Superior temporal gyrus (tissue), 1 donor: ENCODE results near the gene NEK9.
A peak's percentile ranks its signal among the peaks of the same experiment; 100 is the strongest.

Experiments used
- DNase-seq: peaks from one replicate; pipeline ENCODE4 v3.0.0-alpha.2; 2016; ENCODE audit errors: extremely low spot score

NEK9 gene

DNA sequence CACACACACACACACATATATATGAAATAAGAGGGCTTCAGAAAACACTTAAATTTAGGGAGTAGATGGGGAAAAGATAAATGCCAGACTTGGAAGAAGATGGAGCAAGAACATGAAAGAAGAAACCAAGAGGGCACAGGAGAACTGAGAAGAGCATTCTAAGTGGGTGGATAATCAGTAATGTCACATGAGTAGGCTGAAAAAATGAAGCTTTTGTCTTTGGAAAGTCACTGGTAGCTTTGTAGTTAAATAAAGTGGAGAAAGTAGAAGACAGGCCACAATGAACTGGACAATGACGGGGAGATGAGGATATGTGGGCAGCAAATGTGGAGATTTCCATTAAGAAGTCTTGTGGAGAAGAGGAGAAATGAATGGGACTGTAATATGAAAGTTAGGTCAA is 59.6 kb downstream of the NEK9 start:
- no peak for DNase-seq

DNA sequence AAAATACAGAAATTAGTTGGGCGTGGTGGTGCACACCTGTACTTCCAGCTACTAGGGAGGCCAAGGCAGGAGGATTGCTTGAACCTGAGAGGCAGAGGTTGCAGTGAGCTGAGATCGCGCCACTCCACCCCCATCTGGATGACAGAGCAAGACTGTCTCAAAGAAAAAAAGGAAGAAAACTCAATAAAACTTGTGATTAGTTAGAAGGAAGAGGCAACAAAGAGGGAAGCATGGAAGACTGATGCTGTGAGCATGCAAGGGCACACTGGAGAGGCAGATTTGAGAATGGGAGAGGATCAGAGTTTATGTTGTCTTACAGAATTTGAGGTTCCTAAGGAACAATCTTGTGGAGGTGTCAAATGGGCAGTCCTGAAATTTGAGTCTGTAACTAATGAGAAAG is 60.2 kb downstream of the NEK9 start:
- DNase-seq, result no peak

DNA sequence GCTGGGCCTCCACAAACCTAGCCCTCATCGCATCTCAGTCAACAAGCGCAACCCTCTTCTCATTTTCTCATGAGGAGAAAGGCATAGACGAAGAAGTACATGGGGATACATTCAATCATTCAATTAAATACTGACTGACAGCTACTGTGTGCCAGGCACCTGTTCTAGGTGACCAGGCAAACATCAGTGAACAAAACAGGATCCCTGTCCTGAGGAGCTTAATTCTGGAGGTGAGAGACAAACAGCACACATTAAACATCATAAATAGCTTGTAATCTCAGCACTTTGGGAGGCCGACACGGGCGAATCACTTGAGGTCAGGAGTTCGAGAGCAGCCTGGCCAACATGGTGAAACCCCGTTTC is 62.7 kb downstream of the NEK9 start:
- no peak for DNase-seq

DNA sequence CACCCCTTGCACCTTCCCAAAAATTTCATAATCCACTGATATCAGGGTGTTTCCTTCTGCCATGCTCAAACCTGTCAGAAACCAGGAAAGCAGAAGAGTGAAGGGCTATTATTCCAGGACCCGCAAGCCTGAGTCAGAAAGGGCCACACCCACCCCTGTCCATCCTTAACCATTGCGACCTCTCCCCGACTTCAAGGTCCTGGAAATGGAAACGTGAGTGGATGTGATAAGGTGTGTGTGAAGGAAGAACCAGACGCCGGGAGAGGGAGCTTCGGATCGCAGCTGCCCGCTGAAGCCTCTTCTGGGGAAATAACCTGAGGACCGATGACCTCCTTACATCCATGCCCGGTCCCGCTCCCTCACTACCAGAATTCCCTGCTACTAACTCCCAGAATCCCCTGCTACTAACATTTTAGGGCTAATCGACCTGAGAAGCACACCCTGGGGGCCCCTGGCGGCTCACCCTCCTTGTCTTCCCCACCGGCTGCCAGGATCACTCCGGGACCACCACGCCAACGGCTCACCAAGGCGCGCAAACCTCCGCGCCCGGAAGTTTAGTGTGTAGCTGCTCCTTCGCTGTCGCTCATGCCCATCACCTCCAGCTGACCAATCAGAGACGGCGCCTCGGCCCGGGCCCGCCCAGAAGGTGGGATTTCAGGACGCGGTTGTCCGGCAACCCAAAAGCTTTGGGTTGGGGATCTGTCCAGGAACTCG is 63.2 kb downstream of the NEK9 start, which contains the start of gene ACYP1:
TSS of gene ACYP1 (minus strand) at position 534 of the 714 bp plus-strand sequence. CDS start at position 63, 471 bp downstream.
- peak; percentile 92 for DNase-seq

DNA sequence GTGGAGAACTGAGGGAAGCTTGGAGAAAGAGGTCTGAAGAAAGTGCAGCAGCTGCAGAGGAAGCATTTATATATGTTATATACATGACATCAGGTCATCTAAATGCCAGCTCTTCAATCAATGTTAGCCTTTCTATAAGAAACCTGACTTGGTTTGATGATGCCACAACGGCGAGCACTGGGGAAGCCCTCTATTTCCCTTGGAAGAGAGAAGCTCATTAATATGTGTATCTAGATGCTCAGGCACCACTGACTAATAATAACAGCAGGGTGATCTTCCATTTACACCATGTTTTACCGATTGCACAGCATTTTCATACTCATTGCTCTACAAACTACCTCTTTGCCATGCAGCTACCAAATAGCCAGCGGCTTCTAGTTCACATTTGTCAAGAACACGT is 63.8 kb downstream of the NEK9 start:
- no peak for DNase-seq

DNA sequence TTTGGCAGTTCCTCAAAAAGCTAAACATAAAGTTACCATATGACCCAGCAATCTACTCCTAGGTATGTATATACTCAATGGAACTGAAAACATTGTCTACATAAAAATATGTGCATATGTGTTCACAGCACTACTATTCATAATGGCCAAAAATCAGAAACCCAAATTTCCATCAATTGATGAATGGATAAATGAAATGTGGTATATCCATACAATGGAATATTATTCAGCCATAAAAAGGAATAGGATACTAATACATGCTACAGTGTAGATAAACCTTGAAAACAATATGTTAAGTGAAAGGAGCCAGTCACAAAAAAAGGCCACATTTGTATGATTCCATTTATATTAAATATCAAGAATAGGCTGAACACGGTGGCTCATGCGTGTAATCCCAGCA is 66.4 kb downstream of the NEK9 start:
- no peak for DNase-seq

DNA sequence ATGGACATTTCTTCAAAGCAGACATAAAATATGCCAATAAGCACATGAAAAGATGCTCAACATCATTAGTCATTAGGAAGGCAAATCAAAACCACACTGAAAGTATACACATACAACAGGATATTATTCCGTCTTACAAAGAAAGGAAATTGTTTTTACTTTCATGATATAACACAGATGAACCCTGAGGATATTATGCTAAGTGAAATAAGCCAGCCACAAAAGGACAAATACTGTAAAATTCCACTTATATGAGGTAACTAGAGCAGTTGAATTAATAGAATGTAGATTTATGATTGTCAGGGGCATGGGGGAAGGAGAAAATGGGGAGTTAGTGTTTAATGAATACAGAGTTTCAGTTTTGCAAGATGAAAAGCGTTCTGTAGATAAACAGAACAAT is 67.2 kb downstream of the NEK9 start:
- DNase-seq, result no peak

DNA sequence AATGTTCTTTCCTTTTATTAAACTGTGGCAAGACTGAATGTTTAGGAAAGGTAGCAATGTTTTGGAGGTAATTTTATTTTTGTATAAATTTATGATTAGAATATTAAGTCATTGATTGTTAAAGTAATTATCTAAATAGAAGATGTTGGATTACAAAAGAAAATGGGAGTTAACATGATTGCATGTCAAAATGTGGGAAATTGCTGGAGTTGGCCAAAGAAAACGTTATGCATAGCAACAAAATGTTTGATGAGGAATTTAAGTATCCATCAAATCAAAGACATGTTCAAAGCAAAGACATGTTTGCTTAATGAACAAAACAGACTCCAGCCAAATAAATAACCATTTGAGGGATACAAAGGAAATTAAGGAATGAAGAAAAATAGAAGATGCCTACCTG is 72.4 kb downstream of the NEK9 start:
- DNase-seq, result no peak

DNA sequence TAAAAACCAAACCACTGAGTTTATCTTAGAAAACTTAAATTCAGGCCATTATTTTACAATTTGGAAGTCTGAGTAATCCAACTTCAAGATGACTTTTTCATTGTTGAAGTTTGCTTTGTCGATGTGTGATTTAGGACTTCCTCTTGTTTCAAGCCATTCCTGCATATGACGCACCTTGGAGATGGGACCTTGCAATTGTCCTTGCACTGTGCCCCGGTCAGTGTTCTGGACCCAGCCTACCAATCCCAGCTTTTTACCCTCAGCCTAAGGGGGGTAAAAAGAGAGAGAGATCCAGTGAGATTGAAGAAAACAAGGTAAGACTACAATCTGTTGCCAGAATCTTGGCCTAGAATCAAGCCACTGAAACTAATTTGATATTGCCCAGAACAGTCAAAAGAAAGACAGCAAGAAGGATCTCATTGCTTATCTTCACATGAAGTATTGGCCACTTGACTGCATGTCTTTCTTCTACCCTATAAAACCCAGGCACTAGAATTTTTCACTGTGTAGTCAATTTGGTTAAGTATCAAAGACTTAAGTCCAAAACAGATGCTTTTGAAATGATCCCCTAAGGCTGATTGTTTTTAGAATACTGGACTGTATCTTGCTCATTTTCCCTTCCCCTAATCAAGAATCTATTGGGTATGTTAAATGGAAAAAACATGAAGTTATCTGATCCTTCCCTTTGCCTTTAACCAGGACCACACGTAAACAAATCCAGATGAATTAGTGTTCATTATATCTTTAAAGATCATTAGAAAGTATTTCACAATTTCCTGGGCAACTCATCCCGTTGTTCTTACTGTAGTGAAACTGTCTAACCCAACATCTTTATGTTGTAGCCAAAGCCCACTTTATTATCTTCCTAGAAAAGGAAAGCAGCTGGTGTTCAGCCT is 73.2 kb downstream of the NEK9 start:
- no peak for DNase-seq

DNA sequence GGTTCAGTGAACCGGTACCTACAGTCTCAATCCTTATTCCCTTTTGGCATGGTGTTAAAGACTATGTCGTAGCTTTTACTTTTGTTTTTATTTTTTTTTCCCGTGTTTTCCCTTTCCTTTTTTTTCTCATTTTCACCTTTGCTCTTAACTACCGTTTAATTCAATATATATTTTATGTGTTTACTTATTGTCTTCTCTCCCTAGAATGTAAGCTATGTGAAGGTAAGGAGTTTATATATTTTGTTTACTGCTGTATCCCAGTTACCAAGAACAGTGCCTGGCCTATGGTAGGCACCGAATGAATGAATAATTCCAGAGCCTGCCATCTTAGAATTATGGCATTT is 75.3 kb downstream of the NEK9 start:
- DNase-seq, result no peak

DNA sequence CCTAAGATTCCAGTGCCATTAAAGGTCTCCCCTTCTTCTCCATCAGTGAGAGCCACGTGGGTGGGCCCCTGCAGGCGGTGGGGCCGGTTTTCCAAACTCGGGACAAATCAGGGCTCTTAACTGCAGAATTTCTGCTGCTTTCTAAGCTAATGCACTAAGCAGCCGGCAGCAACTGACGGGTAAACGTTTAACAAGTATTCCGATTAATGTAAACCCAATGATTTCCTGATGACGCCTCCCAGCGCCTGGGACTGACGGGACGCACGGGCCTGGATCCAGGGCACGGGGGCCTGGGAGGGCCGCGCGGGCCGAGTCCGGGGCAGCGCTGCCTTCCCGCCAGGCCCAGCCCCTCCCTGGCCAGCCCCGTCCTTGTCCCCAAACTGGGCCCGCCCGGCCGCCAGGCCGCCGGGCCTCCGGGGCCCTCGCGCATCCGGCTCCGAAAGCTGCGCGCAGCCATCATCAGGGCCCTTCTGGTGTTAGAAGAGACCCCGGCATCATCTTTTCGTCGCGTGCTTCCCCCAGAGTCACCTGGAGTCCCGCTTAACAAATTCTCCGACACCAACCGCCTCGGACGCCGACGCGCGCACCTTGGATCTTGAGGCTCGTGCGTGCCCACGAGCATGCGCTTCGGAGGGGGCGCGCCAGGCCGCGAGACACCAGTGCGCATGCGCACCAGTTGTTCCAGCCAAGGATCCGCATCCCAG is 75.8 kb downstream of the NEK9 start, which contains the start of gene MLH3:
TSS of gene MLH3 (minus strand) at position 616 of the 704 bp plus-strand sequence. CDS start 1,812 bp downstream, outside the sequence.
- DNase-seq, result peak; percentile 92

DNA sequence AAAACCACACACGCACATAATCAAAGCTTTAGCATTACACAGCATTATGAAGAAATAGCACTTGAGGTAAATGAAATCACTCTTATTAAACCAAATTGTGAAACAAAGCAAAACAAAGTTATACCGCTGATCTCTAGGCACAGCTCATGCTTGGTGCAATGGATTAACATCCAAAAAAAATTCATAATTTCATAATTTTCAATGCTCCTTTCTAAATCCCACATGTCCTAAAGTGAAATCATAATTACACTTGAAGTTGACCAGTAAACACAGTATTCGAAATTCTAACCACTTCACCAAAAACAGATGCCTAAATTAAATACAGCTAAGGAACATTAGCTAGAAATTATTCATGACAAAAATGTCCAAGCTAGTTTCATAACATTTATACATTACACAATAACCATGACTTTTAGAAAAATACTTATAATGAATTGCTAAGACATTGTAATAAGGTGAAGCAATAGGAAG is 77.1 kb downstream of the NEK9 start:
- no peak for DNase-seq

DNA sequence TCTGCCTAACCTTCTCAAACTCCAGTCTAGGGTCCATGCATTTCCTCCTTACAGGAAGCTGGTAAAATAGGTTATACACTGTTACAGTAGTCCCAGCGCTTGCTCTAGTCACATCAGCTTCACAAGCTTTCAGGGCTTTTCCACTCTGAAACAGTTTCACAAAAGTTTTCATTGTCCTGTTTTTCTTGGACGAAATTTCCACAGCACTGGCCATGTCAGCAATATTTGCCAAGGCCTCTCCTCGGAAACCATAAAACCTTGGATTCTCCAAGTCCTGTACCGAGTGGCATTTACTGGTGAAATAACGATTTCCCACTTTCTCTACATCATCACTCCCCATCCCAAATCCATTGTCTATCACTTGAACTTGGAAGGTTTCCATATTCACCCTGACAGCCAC is 77.7 kb downstream of the NEK9 start:
- peak; percentile 81 for DNase-seq

DNA sequence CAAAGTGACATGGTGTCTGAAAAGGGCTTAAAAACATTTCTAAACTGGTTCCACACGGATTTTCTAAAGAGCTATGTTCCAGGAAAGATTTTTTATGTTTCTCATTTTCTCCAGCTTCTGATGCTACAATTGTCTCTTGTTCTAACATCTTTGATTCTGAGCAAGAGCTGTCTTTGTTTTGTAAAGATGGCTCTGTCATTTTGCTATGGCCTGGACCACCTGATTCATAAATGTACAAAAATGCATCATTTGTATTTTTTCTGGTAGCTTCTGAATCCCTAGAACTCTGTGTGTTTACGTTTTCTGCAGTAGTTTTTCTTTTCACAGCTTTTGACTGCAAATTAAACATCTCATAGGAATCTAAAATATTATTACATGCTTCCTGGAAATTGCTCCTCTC is 78.7 kb downstream of the NEK9 start:
- peak; percentile 72 for DNase-seq

DNA sequence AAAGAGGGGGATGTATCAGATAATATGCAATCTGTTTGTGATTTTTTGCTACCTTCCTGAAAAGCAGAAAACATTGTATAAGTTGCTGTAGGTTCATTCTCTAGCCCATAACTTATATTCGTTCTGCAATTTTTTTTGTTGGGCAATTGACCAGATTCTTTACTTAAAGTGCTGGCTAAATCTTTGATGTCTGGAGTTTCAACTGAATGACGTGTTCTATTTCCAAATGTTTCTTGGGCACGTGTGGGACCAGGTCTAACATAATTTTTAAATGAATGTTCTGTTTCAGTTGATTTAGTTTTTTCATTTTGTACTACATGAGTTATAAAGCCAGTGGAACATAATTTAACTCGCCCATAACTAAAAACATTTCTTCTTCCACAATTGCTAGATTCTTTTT is 79.3 kb downstream of the NEK9 start:
- DNase-seq, result peak; percentile 36

DNA sequence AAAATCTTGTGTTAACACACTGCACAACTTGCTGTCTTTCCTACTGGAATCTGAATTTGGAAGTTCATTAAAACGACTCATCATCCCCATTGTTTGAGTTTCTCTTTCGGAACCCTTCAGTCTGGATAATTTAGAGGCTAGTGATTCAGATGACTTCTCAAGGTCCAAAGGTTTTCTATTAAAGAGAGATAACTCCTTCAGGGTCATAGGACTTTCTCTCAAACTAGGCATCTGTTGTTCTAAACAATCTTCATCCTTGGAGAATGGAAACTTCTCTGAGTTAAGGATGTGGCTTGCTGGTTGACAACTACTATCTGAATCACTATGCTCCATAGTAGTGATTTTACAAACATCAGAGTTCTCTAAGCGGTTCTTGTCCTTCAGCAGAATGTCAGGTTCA is 79.9 kb downstream of the NEK9 start:
- DNase-seq, result no peak

DNA sequence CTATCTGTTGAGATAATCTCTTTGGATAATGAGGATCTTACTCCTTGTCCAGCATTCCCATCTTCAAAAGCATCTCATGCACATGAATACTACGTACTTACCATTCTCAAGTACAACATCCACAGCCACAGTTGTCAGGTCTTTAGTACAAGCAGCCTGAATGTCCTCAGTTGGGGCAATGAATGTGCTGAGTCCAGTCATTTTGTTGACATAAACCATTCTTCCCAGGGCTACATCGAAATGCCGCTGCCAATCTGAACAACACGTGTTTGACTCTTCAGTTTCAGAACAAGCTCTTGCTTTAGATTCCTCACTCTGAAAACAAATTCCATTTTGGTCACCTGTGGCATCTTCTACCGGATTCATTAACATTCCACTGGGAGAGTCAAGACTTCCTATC is 80.6 kb downstream of the NEK9 start:
- no peak for DNase-seq

DNA sequence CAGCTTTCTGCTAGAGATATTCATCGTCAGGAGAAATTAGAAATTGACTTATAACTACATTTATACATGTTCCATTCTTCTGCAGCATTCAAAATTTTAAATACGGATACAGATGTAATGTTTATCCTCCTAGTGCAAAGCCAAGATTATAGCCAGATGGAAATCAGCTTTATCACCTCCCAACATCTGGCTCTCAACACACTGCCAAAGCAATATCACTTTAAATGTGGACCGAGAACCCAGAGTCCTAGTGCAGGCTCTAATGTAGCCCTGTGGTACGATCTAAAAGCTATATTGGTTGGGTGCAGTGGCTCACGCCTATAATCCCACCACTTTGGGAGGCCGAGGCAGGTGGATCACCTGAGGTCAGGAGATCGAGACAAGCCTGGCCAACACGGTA is 82.1 kb downstream of the NEK9 start:
- DNase-seq, result no peak

DNA sequence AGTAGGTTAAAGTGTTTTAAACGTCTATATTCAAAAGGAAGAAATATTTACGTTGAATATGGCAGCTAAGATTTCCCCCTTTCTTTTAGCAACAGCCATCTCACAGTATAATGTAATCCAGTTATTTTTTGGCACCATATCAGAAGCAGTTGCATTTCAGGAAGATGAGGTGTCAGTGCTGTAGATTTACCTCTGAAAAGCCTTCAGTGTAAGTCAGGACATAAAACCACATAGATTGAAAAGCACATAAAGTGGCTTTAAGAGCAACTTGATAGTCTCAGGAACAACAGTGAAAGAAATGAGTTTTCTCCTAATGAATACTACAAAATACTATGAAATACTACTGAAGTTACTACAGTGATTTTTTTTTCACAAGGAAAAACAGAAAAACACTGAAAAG is 82.5 kb downstream of the NEK9 start:
- no peak for DNase-seq

DNA sequence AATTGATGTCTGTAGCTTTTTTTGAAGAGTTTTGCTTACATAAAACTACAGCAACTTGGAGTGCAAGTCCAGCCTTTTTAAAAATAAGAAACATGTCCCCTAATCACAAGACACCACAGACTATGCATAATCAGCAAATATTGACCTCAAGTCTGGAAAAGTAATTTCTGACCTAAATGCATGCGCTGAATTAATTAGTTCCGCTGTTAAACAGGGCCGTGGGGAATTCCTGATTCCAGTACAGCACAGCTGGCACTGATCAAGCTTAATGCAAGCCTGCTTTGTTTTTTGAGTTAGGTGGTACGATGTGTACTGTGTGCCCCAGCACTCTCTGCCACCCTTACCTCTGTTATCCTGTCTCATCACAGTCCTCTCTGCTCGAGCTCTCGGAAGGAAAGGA is 84.8 kb downstream of the NEK9 start:
- DNase-seq, result no peak

DNA sequence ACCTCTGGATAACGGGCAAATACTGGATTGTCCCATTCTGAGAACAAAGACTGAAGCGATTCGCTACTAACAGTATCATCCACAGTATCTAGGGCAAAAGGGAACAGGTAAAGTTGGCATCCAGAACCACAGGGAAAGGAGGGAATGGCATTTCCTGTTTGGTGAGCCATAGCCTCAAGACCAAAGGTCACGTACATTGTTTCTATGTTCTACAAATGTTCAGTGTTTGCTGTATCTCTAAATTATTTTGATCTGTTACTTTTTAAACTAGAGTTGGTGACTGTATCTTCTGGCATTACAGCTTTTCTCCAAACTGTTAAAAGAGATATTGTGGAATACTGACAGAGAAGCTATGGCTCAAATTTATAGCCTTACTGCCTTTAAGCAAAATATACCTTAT is 85.2 kb downstream of the NEK9 start:
- DNase-seq, result no peak

DNA sequence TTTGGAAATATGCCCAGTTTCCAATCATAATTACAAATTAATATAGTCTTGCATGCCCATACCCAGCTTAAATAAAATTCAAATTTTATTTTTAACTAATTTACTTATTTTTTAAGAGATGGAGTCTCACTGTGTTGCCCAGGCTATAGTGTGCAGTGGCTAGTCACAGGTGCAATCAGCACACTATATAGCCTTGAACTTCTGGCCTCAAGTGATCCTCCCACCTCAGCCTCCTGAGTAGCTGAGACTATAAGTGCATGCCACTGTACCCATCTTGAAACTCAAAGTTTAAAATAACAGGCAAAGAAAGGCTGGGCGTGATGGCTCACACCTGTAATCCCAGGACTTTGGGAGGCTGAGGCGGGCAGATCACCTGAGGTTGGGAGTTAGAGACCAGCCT is 85.9 kb downstream of the NEK9 start:
- no peak for DNase-seq
